Hypothalamus (tissue), 51 donors: ENCODE measurements around the gene ZNF865.

Experiments
- DNase-seq, 51 donors: peaks; one replicate each; lab custom pipeline; 2025; lab: John Stamatoyannopoulos, UW

ZNF865 gene

GRCh38 chr19:55585658-55586339 lies 19.6 kb upstream of the ZNF865 start:
- peak in 50 of 51 donors; percentile 22 to 84 (median 66) for DNase-seq

DNA sequence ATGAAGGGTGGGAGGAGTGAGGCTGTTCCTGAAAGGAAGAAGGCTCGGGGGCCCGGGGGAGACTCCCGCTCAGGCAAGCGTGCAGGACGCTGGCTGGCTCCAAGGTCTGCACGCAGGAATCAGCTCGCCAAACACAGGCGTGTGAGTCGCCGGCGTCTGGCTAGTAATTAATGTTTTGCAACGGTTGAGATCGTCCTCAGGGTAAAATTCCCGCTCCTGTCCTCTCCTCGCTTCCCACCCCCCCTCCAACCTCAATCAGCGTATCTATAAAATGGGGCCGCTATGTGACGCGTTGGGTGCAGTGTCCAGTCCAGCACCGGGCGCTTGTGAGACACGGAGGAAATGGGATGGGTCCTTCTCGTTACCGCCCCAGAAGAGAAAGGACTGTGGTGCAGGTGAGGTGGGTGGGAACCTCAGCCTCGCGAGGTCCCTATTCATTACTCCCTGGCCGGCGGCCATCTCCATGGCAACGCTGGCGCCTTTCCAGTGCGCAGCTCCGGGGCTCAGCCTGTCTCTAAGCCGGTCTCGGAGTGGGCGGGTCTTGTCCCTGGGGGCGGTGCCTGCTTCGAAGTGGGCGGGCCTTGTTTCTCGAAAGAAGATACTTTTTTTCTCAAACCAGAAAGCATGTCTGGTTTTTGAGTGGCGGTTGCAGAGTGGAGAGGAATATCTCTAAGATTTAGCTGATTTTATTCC lies 18.3 kb upstream of the ZNF865 start:
- DNase-seq, result peak; percentile 5 to 94 (median 85)

DNA sequence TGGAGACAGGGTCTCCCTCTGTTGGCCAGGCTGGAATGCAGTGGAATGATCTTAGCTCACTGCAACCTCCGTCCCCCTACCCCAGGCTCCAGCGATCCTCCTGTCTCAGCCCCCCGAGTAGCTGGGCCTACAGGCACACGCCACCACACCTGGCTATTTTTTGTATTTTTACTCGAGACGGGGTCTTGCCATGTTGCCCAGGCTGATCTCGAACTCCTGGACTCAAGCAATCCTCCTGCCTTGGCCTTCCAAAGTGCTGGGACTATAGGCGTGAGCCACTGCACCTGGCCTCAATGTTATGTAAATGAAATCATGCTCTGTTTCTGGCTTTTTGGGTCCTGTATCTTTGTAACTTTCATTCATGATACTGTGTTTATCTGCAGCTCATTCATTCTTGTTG lies 16.7 kb upstream of the ZNF865 start:
- no peak for DNase-seq

- no peak for DNase-seq
Measured at GRCh38 chr19:55590109-55590508, 15.3 kb upstream of the ZNF865 start.

GRCh38 chr19:55590617-55591016 lies 14.8 kb upstream of the ZNF865 start:
- DNase-seq, result no peak

- no peak for DNase-seq
Measured at GRCh38 chr19:55591555-55591954, 13.9 kb upstream of the ZNF865 start.

DNA sequence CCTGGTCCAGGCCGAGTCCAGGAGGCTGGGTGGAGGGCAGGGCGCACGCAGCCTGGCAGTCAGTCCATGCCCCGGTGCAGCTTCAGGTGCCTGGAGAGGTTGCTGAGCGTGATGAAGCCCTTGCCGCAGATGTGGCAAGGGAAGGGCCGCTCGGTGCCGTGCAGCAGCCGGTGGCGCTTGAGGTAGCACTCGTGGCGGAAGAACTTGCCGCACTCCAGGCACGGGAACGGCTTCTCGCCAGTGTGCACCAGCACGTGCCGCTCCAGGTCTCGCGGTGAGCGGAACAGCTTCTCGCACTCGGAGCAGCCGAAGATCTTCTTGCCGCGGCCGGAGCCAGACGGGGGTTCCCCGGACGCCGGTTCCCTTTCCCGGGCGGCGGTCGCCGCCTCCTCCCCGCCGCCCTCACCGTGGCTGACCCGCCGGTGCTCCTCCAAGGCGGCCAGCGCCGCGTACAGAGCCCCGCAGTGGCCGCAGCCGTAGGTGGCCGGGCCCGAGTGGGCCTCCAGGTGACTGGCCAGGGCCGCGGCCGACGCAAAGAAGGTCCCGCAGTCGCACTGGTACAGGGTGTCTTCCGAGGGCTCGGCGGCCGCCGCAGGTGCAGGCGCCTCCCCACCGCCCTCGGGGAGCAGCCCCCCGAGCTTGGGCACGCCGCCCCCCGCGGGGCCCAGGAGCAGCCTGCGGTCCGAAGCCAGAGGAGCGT lies 12.9 kb upstream of the ZNF865 start:
- no peak for DNase-seq

DNA sequence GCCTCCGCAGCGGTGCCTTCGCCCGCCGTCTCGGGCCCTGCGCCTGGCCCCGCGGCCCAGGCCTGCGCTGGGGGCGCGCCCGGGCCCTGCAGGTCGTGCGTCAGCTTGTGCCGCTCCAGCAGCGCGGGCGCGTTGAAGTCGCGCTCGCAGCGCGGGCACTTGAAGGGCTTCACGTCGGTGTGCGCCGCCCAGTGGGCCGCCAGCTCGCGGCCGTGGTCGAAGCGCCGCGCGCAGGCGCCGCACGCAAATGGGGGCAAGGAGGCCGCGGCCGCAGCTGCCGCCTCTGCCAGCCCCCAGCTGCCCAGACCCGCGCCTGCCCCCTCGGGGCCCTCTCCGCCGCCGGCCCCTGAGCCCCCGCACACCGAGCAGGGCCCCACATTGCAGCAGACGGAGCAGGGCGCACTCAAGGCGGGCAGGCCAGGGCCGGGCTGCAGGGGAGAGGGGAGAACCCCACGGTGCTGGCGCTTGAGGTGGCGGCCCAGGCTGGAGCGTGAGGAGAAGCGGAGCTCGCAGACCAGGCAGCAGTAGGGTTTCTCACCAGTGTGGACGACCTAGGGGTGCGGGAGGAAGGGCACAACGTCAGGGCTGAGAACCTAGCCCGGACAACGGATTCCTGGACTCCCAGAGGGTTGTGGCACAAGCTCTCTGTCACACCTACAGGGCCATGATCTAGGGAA lies 12.2 kb upstream of the ZNF865 start:
- no peak for DNase-seq

GRCh38 chr19:55594996-55595545 lies 10.4 kb upstream of the ZNF865 start:
- no peak for DNase-seq

DNA sequence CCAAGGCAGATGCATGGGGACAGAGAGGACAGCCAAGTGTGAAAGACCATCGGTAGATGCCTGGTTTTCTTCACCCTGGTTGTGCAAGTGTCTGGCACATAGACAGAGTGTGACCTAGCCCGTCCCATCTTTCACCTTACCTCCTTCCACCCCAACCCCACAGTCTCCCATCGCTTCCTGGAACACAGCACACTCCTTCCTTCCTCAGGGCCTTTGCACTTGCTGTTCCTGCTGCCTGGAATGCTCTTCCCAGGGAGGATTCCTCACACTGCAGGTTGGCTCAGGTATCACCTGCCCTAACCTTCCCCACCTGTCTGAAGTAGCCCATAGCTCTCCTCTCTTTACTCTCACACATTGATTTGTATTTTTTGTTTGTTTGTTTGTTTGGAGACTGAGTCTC lies 9.1 kb upstream of the ZNF865 start:
- no peak for DNase-seq

DNA sequence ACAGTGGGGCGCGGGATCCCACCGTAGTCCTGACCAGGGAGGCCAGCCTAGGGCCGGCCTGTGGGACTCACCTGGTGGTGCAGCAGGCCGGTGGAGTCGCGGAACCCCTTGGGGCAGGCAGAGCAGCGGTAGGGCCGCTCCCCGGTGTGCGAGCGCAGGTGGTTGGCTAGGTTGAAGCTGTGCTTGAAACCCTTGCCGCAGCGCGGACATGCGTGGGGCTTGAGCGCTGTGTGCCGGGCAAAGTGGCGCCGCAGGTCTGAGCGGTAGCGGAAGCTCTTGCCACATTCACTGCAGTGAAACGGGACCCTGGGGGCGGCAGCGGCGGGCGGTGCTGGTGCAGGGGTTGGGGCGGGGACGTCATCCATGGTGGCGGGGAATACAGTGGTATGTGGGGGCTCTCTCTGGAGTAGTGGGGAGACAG lies 7.9 kb upstream of the ZNF865 start:
- no peak for DNase-seq

DNA sequence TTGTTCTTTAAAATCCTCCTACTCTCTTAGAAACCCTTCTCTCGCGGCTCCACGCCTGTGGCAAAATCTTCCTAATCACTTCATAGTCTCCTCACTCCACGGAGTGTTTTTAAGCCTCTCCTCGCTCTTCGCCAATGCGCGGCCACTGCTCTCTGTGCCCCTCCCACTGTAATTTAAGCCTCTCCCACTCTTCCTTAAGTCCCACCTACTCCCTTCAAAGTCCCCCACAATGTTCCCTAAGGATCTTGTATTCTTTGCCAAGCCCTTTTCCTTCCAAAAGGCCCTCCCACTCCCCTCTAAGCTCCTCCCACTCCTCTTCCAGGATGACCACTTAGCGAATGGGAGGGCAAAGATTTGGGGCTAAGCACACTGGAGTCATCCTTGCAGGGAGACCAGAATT lies 7.4 kb upstream of the ZNF865 start:
- no peak for DNase-seq

DNA sequence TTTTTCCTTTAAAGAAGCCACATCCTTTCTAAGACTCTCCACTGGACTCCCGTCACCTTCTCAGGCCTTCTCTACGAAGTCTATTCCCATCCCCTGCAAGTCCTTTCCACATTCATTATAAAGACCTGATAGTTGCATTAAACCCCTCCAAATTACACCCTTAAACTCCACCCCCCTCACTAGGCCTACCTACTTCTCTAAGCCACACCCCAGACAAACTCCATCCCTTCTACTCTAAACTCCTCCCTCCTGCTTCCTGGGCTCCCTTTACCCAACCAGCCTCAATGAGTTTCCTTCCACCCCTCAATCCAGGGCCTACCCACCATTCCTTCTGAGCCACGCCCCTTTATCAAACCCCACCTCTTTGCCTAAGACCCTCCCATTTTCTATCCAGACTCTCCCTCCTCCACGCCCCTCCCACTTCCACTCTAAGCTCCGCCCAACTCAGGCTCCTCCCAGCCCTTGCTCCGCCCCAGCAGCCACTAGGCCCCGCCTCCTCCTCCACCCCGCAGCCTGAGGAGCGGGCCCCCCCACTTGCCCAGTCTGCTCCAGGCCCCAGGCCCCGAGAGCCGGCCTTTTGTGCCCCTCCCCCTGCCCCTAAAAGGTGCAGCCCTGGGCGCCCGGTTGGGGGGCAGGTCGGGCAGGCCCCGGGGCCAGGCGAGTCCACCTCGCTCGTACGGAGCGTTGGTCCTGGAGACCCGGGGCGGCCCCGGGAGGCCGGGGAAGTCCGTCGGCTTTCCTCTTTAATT lies 6.6 kb upstream of the ZNF865 start:
- peak; percentile 73 to 98 (median 89) for DNase-seq

DNA sequence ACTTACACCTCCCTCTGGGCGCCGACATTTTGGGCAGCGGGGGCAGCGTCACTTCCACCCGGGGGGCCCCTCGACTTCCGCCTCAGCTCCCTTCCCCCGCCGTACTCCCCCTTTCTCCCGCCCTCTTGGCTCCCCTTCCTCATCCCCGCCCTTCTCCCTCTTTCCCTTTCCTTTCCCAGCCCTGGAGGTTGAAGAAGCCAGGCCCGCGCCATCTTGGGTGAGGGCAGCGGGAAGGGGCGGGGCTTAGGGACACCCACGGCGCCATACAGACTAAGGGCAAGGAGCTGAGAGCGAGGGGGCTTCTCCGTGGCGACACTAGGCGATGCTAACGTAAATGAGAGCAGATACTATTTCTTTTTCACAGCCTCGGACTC lies 6.0 kb upstream of the ZNF865 start, which contains the start of gene FIZ1:
FIZ1 (minus strand) TSS at position 50 of the 374 bp plus-strand sequence. CDS start 1,652 bp downstream, outside the sequence.
- DNase-seq, result peak; percentile 90 to 100 (median 97)

DNA sequence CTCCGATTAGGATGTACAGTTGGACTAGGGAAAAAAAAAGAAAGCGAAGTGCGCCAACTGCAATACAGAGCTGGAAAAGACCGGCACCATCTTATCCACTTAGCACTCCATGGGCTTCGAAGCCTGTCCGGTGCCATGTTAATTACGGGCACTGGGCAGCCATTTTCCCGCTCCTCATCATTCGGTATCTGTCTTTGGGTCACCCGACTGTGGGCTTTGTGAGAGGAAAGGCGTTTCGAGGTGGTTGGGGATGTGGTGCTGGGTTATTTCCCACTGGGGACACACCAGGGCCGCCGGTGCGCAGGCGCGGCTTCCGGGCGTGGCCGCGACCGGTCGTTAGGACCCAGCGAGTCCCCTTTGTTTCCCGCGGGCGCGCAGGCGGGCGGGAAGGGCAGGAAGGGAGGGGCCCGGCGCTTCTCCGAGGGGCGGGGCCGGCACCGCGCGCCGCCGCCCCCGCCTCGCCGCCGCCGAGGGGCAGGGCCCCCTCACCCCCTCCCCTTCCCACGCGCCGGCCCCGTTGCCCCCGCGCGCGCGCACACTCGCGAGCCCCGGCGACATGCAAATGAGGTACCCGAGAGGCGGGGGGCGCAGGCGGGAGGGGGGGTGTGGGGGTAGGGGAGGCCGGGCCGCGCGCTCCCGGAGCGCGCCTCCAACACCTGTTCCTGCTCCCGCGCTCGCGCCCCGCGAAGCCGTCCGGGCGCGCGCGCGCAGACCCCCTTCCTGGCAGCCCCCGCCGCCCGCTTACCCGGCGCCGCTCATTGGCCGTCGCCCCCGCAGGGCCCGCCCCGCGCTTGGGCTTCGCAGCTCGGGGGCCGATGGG lies 5.4 kb upstream of the ZNF865 start, which contains the start of gene ZNF524:
ZNF524 (plus strand) TSS at position 447 of the 820 bp plus-strand sequence. CDS start 1,825 bp downstream, outside the sequence.
- peak; percentile 73 to 100 (median 90) for DNase-seq

DNA sequence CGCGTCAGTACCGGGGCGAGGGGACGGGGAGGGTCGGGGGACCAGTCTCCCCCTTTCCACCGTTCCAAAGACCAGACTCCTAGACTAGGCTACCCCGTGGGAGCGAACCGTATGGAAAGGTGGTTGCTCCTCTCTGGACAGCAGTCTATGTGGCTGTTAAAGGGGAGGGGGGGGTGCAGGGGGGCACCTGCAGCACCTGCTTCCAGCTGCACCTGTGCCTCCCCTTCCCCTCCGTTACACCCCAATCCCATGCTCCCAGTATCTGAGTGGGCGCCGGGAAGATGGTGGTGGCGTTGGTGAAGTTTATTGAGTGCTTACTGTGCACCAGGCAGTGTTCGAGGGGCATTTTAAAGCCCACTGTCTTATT lies 4.8 kb upstream of the ZNF865 start:
- DNase-seq, result peak in 2 of 51 donors; percentile 43 to 44

GRCh38 chr19:55601084-55601483 lies 4.4 kb upstream of the ZNF865 start:
- no peak for DNase-seq

DNA sequence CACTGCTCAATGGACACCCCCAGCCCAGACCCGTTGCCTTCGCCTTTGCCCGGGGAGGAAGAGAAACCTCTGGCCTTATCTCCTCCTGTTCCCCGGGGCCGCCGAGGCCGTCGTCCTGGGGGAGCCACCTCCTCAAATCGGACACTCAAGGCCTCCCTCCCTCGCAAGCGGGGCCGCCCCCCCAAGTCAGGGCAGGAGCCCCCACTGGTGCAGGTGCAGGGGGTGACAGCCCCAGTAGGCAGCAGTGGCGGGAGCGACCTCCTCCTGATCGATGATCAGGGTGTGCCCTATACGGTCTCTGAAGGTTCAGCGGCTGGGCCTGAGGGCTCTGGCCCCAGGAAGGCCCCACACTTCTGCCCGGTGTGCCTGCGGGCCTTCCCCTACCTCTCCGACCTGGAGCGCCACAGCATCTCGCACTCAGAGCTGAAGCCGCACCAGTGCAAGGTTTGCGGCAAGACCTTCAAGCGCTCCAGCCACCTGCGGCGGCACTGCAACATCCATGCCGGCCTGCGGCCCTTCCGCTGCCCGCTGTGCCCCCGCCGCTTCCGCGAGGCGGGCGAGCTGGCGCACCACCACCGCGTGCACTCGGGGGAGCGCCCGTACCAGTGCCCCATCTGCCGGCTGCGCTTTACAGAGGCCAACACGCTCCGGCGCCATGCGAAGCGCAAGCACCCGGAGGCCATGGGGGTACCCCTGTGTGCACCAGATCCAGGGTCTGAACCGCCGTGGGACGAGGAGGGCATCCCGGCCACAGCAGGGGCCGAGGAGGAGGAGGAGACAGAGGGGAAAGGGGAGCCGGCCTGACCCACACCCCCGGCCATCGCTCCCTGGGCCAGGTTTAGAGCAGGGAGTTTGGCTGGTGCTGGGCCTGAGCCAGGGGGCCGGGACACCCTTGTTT lies 3.1 kb upstream of the ZNF865 start:
- no peak for DNase-seq
